Ovary (tissue), 9 donors: Measurements from ENCODE around the gene COG5. TPM values are rescaled to one million over a fixed set of nuclear protein-coding genes. Genes with fewer than 3 reads are reported as not detected.

Experiments
- DNase-seq, 5 donors: peaks; one replicate each; pipeline ENCODE4 v3.0.0-alpha.2; 2019 to 2020
- H3K27ac ChIP-seq, 2 donors: fragments of 200-600 bp; one replicate each; pipeline versions ENCODE4 v1.5.1 to v1.8.0; 2019 to 2022
- H3K27me3 ChIP-seq: fragments of 200-600 bp; one replicate; pipeline ENCODE4 v1.8.0; 2022
- H3K36me3 ChIP-seq: fragments of 200-600 bp; sonication (generic); one replicate; pipeline ENCODE4 v1.5.1; 2019
- H3K4me1 ChIP-seq: one replicate; pipeline ENCODE4 v1.8.1; 2013; ENCODE audit warnings: mild to moderate bottlenecking, moderate library complexity; ENCODE audit not compliant: insufficient read depth
- H3K4me3 ChIP-seq: fragments of 200-600 bp; sonication (generic); one replicate; pipeline ENCODE4 v1.5.1; 2017
- H3K9me3 ChIP-seq, 2 donors: fragments of 200-600 bp in 1 of 2; sonication (generic) in 1 of 2; one replicate each; pipeline versions ENCODE4 v1.5.1 to v1.8.1; 2013 to 2019; ENCODE audit warnings: mild to moderate bottlenecking in 1 of 2, moderate library complexity in 1 of 2
- EP300 ChIP-seq: sonication (generic); formaldehyde crosslinking; IDR thresholded peaks from one replicate; pipeline ENCODE4 v1.6.1; 2017; ENCODE audit warnings: antibody characterized with exemption
- POLR2A ChIP-seq: fragments of 450-650 bp; IDR thresholded peaks from one replicate; pipeline ENCODE4 v1.6.1; 2017; ENCODE audit warnings: antibody characterized with exemption, mild to moderate bottlenecking, moderate library complexity
- WGBS, 3 donors: extraction: QIAGEN DNeasy Blood & Tissue Kit in 1 of 3; methylation state at CpG; one replicate each; pipeline versions ENCODE4 v1.1.5 to v1.1.7; 2013 to 2017; 5-methylcytosine and 5-hydroxymethylcytosine counted together
- intact Hi-C, 4 donors: fragments of 100-400 bp; cut with DNase I; formaldehyde crosslinking; loops; one replicate each; pipeline versions ENCODE4 v1.11.0 to v1.15.1; 2022 to 2023
- polyA plus RNA-seq, 2 donors: library from polyadenylated mRNA; stranded (reverse); fragments of 200-250 nt in 1 of 2; fragments of 350-450 nt in 1 of 2; fragmentation: Illumina TruSeq in 1 of 2; extraction: RNeasy Lipid Tissue Mini Kit (QIAGEN cat#74804) in 1 of 2; gene quantifications; one replicate each; pipeline ENCODE4 v1.2.3, GENCODE V29; 2013 to 2014
- total RNA-seq, 7 donors: library from RNA; depleted of rRNA in 2 of 7; stranded (reverse); fragments of >200 nt in 2 of 7; fragmentation: NEBNext Ultra II Directional in 3 of 7; extraction: Animal tissue kit (Norgen Biotek cat#: 25700) in 3 of 7; gene quantifications; one replicate each; pipeline versions ENCODE4 v1.1.0 to v1.2.4, GENCODE V29; 2016 to 2023
- TF ChIP-seq, protein P1 (sequence below), 3 donors: fragments of 450-650 bp in 2 of 3; fragments of 200-600 bp in 1 of 3; IDR thresholded peaks; one replicate each; pipeline versions ENCODE4 v1.5.1 to v1.8.0; 2016 to 2022; ENCODE audit warnings: antibody characterized with exemption in 3 of 3, mild to moderate bottlenecking in 1 of 3
- donor health status: DM: no; HTN: no; CAD: no; lungs with moderate emphysema.
- donor health status: DM: no; HTN: no; CAD: no.
- donor health status: Bipolar disorder and iron deficiency.
- donor health status: DM: yes; HTN: yes; CAD: no.
- donor health status: DM: no; HTN: no; CAD: no.
- donor health status: DM: yes; HTN: yes; CAD: no.

COG5 gene
- total and polyA plus RNA-seq, 9 donors: 10.3 to 49.7 (median 37.6) TPM

DNA sequence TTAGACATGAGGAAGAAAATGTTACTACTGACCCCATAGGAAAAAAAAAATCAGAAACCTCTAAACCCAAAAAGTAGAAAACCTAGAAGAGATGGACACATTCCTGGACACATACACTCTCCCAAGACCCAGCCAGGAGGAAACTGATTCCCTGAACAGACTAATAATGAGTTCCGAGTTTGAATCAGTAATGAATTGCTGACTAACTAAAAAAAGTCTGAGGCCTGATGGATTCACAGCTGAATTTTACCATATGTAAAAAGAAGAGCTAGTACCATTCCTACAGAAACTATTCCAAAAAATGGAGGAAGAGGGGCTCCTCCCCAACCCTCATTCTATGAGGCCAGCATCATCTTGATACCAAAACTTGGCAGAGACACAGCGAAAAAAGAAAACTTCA, 319.1 kb downstream of the COG5 start:
- intact Hi-C loops: no loop called here
- H3K4me1 ChIP-seq: no peaks in the 10 kb centered on the region
- H3K27me3 ChIP-seq: no peaks in the 10 kb centered on the region
- no peak overlapping the region for H3K4me3 ChIP-seq
- no peak overlapping the region for H3K27ac ChIP-seq
- no peaks in the 10 kb centered on the region for H3K36me3 ChIP-seq
- 92 to 99% (median 97%) methylated on average over 2 of the region's 2 CpGs for WGBS, 3 donors
- TF ChIP-seq POLR2A (no peak), EP300 (no peak)
- TF ChIP-seq, protein P1, sequence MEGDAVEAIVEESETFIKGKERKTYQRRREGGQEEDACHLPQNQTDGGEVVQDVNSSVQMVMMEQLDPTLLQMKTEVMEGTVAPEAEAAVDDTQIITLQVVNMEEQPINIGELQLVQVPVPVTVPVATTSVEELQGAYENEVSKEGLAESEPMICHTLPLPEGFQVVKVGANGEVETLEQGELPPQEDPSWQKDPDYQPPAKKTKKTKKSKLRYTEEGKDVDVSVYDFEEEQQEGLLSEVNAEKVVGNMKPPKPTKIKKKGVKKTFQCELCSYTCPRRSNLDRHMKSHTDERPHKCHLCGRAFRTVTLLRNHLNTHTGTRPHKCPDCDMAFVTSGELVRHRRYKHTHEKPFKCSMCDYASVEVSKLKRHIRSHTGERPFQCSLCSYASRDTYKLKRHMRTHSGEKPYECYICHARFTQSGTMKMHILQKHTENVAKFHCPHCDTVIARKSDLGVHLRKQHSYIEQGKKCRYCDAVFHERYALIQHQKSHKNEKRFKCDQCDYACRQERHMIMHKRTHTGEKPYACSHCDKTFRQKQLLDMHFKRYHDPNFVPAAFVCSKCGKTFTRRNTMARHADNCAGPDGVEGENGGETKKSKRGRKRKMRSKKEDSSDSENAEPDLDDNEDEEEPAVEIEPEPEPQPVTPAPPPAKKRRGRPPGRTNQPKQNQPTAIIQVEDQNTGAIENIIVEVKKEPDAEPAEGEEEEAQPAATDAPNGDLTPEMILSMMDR (IDR thresholded peaks at IDR 0.05): no peak
- no peak for DNase-seq
- H3K9me3 ChIP-seq: no peaks in the 10 kb centered on the region

DNA sequence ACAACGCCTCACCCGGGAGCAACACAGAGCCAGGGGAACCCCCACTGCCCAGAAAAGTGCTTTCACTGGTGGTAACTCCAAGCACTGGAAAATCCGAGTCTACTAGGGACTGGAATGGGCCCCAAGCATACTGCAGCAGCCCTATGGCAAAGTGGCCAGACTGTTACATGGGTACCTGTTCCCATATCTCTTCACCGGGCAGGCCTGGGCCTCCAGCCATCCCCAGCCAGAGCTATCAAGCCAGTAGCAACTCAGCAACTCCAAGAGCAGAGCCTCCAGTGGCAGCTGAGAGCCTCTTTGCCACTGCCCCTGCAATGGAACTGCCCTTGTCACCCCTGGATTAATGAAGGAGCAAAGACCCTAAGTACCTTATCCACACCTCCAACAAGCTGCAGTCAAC, 321.5 kb downstream of the COG5 start:
- H3K27me3 ChIP-seq: no peaks in the 10 kb centered on the region
- no peak for TF ChIP-seq EP300
- no peak for TF ChIP-seq POLR2A
- TF ChIP-seq, protein P1 (IDR thresholded peaks at IDR 0.05): no peak
- H3K36me3 ChIP-seq: no peaks in the 10 kb centered on the region
- DNase-seq: no peak
- WGBS, 3 donors: 96 to 97% (median 97%) methylated on average over 4 of the region's 4 CpGs
- intact Hi-C loops: no loop called here
- no peak overlapping the region for H3K4me3 ChIP-seq
- H3K27ac ChIP-seq: no peak overlapping the region
- H3K9me3 ChIP-seq: no peaks in the 10 kb centered on the region
- no peaks in the 10 kb centered on the region for H3K4me1 ChIP-seq

DNA sequence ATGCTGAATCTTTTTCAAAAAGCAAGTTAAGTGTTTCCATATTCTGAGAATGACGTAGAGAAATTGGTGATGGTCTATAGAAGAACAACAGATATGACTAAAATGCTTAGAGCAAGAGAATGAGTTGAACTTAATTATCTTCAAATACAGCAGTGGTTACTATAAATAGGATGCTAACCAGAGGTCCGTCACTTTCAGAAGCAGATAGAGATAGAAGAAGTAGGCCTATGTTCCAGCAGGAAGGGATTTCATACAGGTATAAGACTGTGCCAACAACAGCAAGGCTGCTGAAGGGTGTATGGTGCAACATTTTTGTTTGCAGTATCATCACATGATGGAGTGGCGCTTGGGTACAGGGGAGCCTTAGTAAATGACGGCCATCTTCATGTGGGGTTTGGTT, 326.3 kb downstream of the COG5 start:
- 93 to 98% (median 95%) methylated on average over 4 of the region's 4 CpGs for WGBS, 3 donors
- Histone ChIP-seq H3K27me3 (no peaks in the 10 kb centered on the region), H3K4me1 (no peaks in the 10 kb centered on the region), H3K36me3 (no peaks in the 10 kb centered on the region), H3K9me3 (no peaks in the 10 kb centered on the region), H3K4me3 (no peak overlapping the region), H3K27ac (no peak overlapping the region)
- DNase-seq: no peak
- TF ChIP-seq, protein P1 (IDR thresholded peaks at IDR 0.05): no peak
- TF ChIP-seq EP300 (no peak), POLR2A (no peak)
- intact Hi-C loops: no loop called here

DNA sequence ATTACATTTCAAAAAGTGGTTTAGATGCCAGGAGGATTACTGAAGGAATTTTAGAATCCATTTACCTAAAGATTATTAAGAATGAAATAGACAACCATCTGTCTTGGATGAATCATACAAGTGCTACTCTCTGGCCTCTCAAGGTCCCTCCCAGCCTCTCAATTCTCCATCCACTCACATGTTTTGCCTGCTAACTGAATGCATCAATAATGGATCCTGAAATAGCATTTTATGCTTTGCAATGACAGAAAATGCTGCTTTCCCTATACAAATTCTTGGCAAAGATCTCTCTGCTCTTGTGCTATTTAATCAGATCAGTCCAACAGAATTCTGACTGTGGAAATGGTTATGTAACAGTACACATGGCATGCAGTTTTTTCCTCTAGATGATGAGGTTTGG, 326.9 kb downstream of the COG5 start:
- H3K4me3 ChIP-seq: no peak overlapping the region

More for the DNA sequence above, 326.9 kb downstream of the COG5 start:
- H3K4me1 ChIP-seq: no peaks in the 10 kb centered on the region
- TF ChIP-seq, protein P1 (IDR thresholded peaks at IDR 0.05): no peak
- TF ChIP-seq POLR2A (no peak), EP300 (no peak)
- no peaks in the 10 kb centered on the region for H3K36me3 ChIP-seq
- intact Hi-C loops: no loop called here
- H3K27me3 ChIP-seq: no peaks in the 10 kb centered on the region
- H3K27ac ChIP-seq: no peak overlapping the region
- no peak for DNase-seq
- no peaks in the 10 kb centered on the region for H3K9me3 ChIP-seq
